NCI-H187 (cell line): Measurements from ENCODE around the gene CCDC194.
"Not testable (repeated sequence)": the region's sequence is repeated elsewhere in the genome, so short reads cannot be mapped to it uniquely, and the experiment has no call there.

Source experiments
- DNase-seq, 2 experiments: peaks; one replicate each; lab custom pipeline; 2025; lab: John Stamatoyannopoulos, UW

The CCDC194 gene

DNA sequence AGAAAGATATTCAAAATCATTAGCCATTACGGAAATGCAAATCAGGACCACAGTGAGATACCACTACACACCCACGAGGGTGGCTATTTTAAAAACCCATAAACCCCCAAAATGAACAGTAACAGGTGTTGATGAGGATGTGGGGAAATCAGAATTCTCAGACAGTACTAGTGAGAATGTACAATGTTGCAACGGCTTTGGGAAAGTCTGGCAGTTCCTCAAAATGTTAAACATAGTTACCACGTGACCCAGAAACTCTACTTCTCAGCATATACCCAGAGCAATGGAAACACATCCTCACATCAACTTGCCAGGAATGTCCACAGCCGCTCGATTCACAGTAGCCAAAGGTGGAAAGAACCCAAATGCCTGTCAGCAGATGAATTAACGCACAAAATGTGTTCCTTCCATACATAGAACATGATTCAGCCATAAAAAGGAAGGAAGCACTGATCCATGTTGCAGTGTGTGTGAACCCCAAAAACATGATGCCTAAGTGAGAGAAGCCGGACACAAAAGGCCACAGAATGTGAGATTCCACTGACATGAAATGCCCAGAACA is 23.9 kb downstream of the CCDC194 start:
- no peak for DNase-seq

DNA sequence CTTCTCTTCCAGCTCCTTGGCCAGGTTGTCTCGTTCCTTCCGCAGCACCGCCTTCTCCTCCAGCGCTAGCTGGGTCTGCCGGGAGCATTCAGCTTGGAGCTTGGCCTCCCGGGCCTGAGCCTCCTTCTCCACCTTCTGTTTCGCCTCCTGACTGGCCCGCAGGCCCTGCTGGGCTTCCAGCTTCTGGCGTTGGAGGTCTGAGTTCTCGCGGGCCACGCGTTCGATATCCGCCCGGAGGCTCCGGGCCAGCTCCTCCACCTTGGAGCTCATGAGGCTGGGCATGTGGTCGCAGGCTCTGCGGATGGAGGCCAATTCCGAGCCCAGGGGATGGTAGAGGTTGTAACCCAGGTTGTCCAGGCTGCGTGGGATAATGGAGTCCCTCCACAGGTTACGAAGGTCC is 28.6 kb downstream of the CCDC194 start:
- no peak for DNase-seq

- not testable (repeated sequence) for DNase-seq
Measured at GRCh38 chr19:17363852-17364605, 30.0 kb downstream of the CCDC194 start.

DNA sequence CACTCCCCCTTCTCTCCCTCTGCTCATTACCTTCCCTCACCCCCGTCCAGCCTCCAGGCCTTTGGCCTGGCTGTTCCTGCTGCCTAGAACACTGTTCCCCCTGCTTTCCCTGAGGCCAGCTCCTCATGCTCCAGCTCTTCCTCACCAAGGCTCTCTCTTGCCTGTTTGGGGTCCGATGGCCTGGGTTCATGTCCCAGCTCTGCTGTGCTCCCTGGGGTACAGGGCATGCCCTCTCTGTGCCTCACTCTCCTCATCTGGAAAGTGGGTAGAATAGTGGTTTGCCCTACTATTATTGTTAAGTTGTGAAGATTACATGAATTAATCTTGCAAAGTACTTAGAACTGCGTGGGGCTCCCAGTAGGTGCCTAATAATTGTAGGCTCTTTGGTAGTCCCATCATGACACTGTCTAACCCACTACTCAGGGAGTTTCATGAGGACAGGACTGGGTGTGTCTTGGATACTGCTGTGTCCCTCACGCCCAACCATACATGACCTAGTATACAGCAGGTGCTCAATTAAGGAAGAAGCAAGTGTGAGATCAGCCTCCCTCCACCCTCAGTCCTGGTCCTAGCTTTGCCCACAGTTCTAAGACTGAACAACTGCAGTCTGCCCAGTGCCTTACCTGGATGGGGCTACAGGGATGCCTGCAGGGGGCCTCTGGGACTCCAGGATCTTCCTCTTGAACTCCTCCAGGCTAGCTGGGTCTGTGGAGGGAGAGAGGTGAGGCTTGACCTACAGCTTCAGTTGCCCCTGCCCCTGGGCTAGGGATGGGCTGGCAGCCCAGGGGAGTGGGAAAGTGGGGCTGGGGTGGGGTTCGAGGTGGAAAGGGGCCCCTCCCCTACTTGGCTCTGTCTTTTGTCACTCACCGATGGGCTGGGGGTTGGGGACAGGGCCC is 33.8 kb downstream of the CCDC194 start:
- no peak for DNase-seq

GRCh38 chr19:17358395-17358794 is 35.6 kb downstream of the CCDC194 start:
- DNase-seq: no peak

GRCh38 chr19:17357724-17358123 is 36.3 kb downstream of the CCDC194 start:
- DNase-seq: no peak

GRCh38 chr19:17357078-17357666 is 36.8 kb downstream of the CCDC194 start:
- no peak for DNase-seq

DNA sequence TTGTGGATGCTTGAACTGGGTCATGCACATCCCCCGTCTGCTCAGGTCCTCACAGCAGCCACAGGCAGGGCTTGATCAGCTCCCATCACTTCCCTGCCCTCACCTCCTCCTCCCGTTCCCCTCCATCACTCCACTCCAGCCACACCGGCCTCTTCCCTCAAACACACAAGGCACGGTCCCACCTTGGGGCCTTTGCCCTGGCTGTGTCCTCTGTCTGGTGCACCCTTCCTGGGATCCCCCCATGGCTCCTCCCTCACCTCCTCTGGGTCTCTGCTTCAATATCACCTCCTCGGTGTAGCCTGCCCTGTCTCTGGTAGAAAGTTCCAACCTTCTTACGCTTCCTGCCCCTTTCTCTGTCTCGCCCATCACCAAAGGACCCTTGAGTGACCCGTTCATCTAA is 40.6 kb downstream of the CCDC194 start:
- no peak for DNase-seq

- DNase-seq: no peak
Measured at GRCh38 chr19:17352608-17353280, 41.3 kb downstream of the CCDC194 start.

GRCh38 chr19:17351815-17352435 is 42.1 kb downstream of the CCDC194 start:
- DNase-seq: no peak

DNA sequence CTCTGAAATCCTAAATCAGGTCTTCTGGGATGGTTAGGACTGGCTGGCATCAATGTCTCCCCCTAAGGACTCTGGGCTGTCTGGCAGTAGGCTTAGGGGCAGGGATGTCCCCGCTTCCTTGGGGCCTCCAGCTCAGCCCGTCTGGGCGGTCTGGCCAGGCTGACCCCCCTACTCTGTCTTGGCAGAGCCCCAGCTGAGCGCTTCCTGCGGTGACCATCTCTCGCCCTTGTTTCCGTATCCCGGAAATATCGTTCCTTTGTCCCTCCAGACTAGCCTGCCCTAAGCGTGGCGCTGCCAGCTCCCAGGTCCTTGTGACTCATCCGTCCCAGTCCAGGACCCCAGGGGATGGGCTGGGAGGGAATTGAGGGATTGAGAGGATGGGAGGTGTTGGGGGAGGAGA is 45.3 kb downstream of the CCDC194 start:
- DNase-seq: no peak

DNA sequence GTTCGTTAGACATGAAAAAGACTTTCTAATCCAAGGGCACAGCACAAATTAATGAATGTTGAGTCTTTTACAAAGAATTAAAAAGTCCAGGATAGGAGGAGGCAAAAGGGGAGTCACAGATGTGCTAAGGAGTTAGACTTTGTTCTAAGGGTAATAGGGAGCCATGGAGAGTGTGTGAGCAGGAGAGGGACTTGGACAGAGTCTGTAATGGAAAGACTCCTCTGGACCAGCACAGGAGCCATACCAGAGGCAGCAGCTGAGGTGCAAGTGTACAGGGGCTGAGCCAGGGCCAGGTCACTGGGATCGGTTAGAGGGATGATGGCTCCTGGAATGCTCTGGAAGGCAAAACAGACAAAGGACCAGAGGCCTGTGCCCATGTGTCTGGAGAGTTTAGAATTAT is 46.1 kb downstream of the CCDC194 start:
- no peak for DNase-seq

GRCh38 chr19:17347361-17347760 is 46.6 kb downstream of the CCDC194 start:
- DNase-seq: no peak

DNA sequence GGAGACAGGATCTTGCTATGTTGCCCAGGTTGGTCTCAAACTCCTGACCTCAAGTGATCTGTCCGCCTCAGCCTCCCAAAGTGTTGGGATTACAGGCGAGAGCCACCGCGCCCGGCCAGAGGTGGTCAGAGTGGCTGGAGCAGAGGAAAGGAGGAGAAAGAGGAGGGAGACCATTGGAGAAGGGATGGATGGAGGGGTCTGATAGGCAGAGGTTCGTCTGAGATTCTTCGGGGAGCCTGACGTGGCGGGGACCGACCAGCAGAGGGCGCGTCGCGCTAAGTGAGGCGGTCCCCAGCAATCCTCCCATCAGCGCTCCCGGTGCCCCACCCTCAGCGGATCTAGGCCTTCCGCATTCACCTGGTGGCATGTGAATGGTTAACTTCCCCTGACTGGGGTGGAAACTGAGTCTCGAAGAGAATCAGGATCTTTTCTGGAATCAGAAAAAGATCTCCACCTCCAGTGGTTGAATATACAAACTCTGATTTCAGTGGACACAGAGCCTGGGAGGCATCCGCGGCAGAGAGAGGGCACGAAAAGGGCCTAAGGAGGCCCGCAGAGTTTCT is 47.8 kb downstream of the CCDC194 start:
- DNase-seq: peak; percentile 6 to 24

- no peak for DNase-seq
Measured at GRCh38 chr19:17341845-17342244, 52.2 kb downstream of the CCDC194 start.

- DNase-seq: no peak
Measured at GRCh38 chr19:17341386-17341785, 52.6 kb downstream of the CCDC194 start.

GRCh38 chr19:17340871-17341357 is 53.1 kb downstream of the CCDC194 start:
- DNase-seq: no peak
